ENCODE measurements around the gene RBFOX2.

RBFOX2 gene

DNA sequence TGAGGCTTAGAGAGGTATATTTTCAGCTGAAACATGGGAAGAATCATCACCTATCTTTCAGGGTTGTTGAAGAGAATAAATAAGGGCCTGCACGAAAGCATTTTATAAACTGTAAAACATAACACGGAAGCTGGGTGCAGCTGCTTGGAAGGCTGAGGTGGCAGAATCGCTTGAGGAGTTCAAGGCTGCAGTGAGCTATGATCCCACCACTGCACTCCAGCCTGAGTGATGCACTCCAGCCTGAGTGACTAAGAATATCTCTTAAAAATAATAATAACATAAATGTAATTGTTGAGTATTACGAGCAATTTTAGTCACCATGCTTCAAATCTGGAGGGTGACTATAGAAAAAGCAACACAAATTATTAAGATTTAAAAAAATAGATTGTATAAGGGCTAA lies 16.3 kb downstream of the RBFOX2 start:
- Histone ChIP-seq H3K9ac (ENCODE audit: low read depth in 1 of 2, low read length in 2 of 2) (no peak overlapping the region), H3K27me3 (ENCODE audit: control insufficient read depth in 1 of 2, insufficient read depth in 2 of 2, low read length in 2 of 2) (no peaks in the 10 kb centered on the region), H3K36me3 (ENCODE audit: control insufficient read depth in 1 of 2, insufficient read depth in 2 of 2, low read length in 2 of 2) (no peaks in the 10 kb centered on the region), H3K9me3 (ENCODE audit: control insufficient read depth in 1 of 2, low read length in 2 of 2) (no peaks in the 10 kb centered on the region), H3K27ac (ENCODE audit: low read depth, low read length) (no peak overlapping the region), H3K4me1 (ENCODE audit: control insufficient read depth in 1 of 2, insufficient read depth in 2 of 2, low read length in 2 of 2) (peaks cover 7 to 10% of the 10 kb centered on the region in 2 donors), H3K4me3 (ENCODE audit: low read depth in 1 of 2, low read length in 2 of 2) (no peak overlapping the region)

DNA sequence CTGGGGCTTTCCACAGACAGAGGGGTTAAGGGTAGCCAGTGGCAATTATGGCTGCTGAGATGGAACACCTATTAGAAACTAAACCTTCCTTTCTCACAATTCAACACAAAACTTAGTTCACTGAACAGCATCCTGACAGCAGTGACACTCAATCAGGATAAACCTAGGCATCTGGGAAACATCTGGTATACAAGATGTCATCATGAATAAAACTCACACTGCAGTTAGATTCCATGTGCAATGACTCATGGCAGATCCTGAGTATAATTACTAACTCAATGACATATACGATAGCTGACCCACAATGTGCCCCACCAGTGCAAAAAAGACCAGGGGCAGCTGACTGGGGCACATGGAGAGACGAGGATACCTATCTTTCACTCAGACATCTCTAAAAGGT lies 17.7 kb downstream of the RBFOX2 start:
- no peak overlapping the region for H3K27ac ChIP-seq (ENCODE audit: low read depth, low read length)

DNA sequence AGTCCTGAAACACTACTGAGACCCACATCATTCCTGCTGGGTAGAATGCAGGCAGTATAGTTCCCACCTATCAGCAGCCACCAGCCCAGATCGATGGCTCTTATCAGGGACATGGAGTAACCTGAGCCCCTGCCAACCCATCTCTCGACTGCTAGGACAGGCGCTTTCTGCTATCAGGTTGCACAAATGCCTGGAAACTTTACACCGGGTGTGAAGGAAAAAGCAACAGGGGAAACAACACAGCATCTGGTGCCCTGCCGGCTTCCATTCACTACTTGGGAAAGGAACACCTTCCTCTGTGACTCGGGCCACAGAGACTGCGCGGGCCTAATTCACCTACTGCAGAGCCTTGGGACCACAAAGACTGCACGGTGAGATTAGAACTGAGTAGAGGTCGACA lies 18.5 kb downstream of the RBFOX2 start:
- H3K4me1 ChIP-seq (ENCODE audit: control insufficient read depth in 1 of 2, insufficient read depth in 2 of 2, low read length in 2 of 2), result peaks cover 0 to 4% of the 10 kb centered on the region in 2 donors
- no peaks in the 10 kb centered on the region for H3K36me3 ChIP-seq (ENCODE audit: control insufficient read depth in 1 of 2, insufficient read depth in 2 of 2, low read length in 2 of 2)
- no peaks in the 10 kb centered on the region for H3K27me3 ChIP-seq (ENCODE audit: control insufficient read depth in 1 of 2, insufficient read depth in 2 of 2, low read length in 2 of 2)
- no peaks in the 10 kb centered on the region for H3K9me3 ChIP-seq (ENCODE audit: control insufficient read depth in 1 of 2, low read length in 2 of 2)
- H3K27ac ChIP-seq (ENCODE audit: low read depth, low read length), result no peak overlapping the region
- no peak overlapping the region for H3K4me3 ChIP-seq (ENCODE audit: low read depth in 1 of 2, low read length in 2 of 2)
- no peak overlapping the region for H3K9ac ChIP-seq (ENCODE audit: low read depth in 1 of 2, low read length in 2 of 2)

More for the DNA sequence above, 17.7 kb downstream of the RBFOX2 start:
- peaks cover 5 to 10% of the 10 kb centered on the region in 2 donors for H3K4me1 ChIP-seq (ENCODE audit: control insufficient read depth in 1 of 2, insufficient read depth in 2 of 2, low read length in 2 of 2)
- no peak overlapping the region for H3K4me3 ChIP-seq (ENCODE audit: low read depth in 1 of 2, low read length in 2 of 2)
- no peak overlapping the region for H3K9ac ChIP-seq (ENCODE audit: low read depth in 1 of 2, low read length in 2 of 2)
- H3K27me3 ChIP-seq (ENCODE audit: control insufficient read depth in 1 of 2, insufficient read depth in 2 of 2, low read length in 2 of 2), result no peaks in the 10 kb centered on the region
- H3K9me3 ChIP-seq (ENCODE audit: control insufficient read depth in 1 of 2, low read length in 2 of 2), result no peaks in the 10 kb centered on the region
- H3K36me3 ChIP-seq (ENCODE audit: control insufficient read depth in 1 of 2, insufficient read depth in 2 of 2, low read length in 2 of 2), result no peaks in the 10 kb centered on the region

DNA sequence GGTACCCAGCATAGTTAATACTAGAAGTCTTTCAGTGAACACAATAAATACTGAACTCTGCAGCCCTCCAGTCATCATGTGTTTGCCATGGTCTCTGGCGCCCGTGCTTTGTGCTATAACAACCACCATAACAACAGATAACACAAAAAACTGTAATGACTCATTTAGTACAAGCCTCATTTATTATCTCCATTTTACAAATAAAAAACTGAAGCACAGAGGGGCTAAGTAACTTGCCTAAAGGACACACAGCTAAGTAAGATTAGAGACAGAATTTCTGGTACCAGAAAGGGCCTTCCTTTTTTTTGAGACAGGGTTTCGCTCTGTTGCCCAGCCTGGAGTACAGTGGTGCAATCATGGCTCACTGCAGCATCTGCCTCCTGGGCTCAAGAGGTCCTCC lies 19.5 kb downstream of the RBFOX2 start:
- Histone ChIP-seq H3K4me3 (ENCODE audit: low read depth in 1 of 2, low read length in 2 of 2) (no peak overlapping the region), H3K9ac (ENCODE audit: low read depth in 1 of 2, low read length in 2 of 2) (no peak overlapping the region), H3K36me3 (ENCODE audit: control insufficient read depth in 1 of 2, insufficient read depth in 2 of 2, low read length in 2 of 2) (no peaks in the 10 kb centered on the region), H3K27ac (ENCODE audit: low read depth, low read length) (no peak overlapping the region), H3K9me3 (ENCODE audit: control insufficient read depth in 1 of 2, low read length in 2 of 2) (no peaks in the 10 kb centered on the region), H3K4me1 (ENCODE audit: control insufficient read depth in 1 of 2, insufficient read depth in 2 of 2, low read length in 2 of 2) (peaks cover 0 to 4% of the 10 kb centered on the region in 2 donors), H3K27me3 (ENCODE audit: control insufficient read depth in 1 of 2, insufficient read depth in 2 of 2, low read length in 2 of 2) (no peaks in the 10 kb centered on the region)

DNA sequence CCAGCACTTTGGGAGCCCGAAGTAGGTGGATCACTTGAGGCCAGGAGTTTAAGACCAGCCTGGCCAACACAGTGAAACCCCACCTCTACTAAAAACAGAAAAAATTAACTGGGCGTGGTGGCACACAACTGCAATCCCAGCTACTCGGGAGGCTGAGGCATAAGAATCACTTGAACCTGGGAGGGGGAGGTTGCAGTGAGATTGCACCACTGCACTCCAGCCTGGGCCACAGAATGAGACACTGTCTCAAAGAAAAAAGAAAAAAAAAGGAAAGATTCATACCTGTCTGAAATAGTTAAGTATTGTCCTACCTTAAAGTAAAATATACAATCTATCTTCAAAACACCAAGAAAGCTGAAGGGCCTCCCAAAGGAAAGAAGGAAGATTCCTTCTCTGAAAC lies 20.1 kb downstream of the RBFOX2 start:
- H3K4me1 ChIP-seq (ENCODE audit: control insufficient read depth in 1 of 2, insufficient read depth in 2 of 2, low read length in 2 of 2), result peaks cover 0 to 4% of the 10 kb centered on the region in 2 donors
- H3K9me3 ChIP-seq (ENCODE audit: control insufficient read depth in 1 of 2, low read length in 2 of 2), result no peaks in the 10 kb centered on the region
- H3K36me3 ChIP-seq (ENCODE audit: control insufficient read depth in 1 of 2, insufficient read depth in 2 of 2, low read length in 2 of 2), result no peaks in the 10 kb centered on the region
- H3K9ac ChIP-seq (ENCODE audit: low read depth in 1 of 2, low read length in 2 of 2), result no peak overlapping the region
- no peak overlapping the region for H3K27ac ChIP-seq (ENCODE audit: low read depth, low read length)
- H3K4me3 ChIP-seq (ENCODE audit: low read depth in 1 of 2, low read length in 2 of 2), result no peak overlapping the region
- H3K27me3 ChIP-seq (ENCODE audit: control insufficient read depth in 1 of 2, insufficient read depth in 2 of 2, low read length in 2 of 2), result no peaks in the 10 kb centered on the region

DNA sequence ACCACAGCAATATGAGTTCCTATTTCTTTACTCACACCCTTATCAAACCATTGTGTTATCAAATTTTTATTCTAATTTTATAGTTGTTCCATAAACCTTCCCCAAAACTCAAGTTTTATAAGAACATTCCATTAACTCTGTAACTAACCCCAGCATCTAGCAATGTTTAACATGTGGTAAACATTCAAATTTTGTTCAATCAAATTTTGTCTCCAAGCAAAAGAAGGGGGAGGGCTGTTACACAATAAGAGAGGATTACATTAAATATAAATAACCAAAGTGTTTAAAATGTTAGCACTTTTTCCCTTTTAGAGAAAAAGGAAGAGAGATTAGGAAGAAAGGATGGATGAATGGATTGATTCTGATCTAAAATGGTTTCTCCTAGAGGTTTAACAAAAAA lies 20.5 kb downstream of the RBFOX2 start:
- H3K27ac ChIP-seq (ENCODE audit: low read depth, low read length), result no peak overlapping the region
- H3K27me3 ChIP-seq (ENCODE audit: control insufficient read depth in 1 of 2, insufficient read depth in 2 of 2, low read length in 2 of 2), result no peaks in the 10 kb centered on the region
- no peaks in the 10 kb centered on the region for H3K36me3 ChIP-seq (ENCODE audit: control insufficient read depth in 1 of 2, insufficient read depth in 2 of 2, low read length in 2 of 2)
- no peak overlapping the region for H3K4me3 ChIP-seq (ENCODE audit: low read depth in 1 of 2, low read length in 2 of 2)
- H3K9me3 ChIP-seq (ENCODE audit: control insufficient read depth in 1 of 2, low read length in 2 of 2), result no peaks in the 10 kb centered on the region
- no peak overlapping the region for H3K9ac ChIP-seq (ENCODE audit: low read depth in 1 of 2, low read length in 2 of 2)
- peaks cover 0 to 4% of the 10 kb centered on the region in 2 donors for H3K4me1 ChIP-seq (ENCODE audit: control insufficient read depth in 1 of 2, insufficient read depth in 2 of 2, low read length in 2 of 2)

DNA sequence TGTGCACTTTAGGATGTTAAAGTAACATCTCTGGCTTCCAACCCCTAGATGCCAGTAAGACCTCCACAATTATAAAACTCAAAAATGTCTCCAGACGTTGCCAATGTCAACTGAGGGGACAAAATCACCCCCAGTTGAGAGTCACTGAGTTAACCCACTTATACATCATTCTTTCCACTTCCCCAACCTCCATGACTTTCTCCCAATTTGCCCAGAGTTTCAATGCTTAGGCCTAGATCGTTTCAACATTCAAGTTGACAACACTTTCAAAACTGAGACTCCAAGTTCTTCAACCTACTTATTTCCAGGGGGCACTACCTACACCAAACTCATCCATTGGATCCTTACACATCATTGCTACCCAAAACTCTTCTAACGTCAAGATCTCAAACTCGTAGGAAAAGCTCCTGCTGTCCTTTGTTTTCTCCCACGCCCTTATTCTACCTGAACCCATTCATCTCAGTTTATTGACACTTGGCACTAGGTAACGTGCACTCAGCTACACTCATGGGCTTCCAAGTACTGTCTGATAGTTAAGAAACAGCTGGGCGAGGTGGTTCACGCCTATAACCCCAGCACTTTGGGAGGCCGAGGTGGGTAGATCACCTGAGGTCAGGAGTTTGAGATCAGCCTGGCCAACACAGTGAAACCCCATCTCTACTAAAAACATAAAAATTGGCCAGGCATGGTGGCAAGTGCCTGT lies 24.5 kb downstream of the RBFOX2 start:
- H3K4me3 ChIP-seq (ENCODE audit: low read depth in 1 of 2, low read length in 2 of 2), result no peak overlapping the region
- no peaks in the 10 kb centered on the region for H3K36me3 ChIP-seq (ENCODE audit: control insufficient read depth in 1 of 2, insufficient read depth in 2 of 2, low read length in 2 of 2)
- peaks cover 0 to 4% of the 10 kb centered on the region in 2 donors for H3K4me1 ChIP-seq (ENCODE audit: control insufficient read depth in 1 of 2, insufficient read depth in 2 of 2, low read length in 2 of 2)
- H3K27me3 ChIP-seq (ENCODE audit: control insufficient read depth in 1 of 2, insufficient read depth in 2 of 2, low read length in 2 of 2), result no peaks in the 10 kb centered on the region
- no peak overlapping the region for H3K9ac ChIP-seq (ENCODE audit: low read depth in 1 of 2, low read length in 2 of 2)
- no peaks in the 10 kb centered on the region for H3K9me3 ChIP-seq (ENCODE audit: control insufficient read depth in 1 of 2, low read length in 2 of 2)
- H3K27ac ChIP-seq (ENCODE audit: low read depth, low read length), result no peak overlapping the region

DNA sequence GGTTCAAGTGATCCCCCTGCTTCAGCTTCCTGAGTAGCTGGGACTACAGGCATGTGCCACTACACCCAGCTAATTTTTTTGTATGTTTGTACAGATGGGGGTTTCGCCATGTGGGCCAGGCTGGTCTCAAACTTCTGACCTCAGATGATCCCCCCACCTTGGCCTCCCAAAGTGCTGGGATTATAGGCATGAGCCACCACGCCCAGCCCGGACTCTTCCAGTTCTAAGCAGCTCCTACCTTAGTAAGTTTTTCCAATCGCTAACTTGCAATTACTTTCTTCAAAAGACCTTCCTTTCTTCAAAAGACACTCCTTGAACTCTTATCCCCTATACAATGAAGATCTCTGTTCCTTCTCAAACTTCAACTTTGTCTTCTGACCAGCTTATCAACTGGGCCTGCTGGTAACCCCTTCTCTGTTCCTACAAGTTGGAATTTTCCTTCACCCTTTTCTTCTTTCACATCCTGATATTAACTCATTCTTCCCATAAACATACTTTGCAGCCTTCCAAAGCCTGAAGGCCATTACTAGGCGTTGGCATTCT lies 25.8 kb downstream of the RBFOX2 start:
- Histone ChIP-seq H3K9ac (ENCODE audit: low read depth in 1 of 2, low read length in 2 of 2) (no peak overlapping the region), H3K9me3 (ENCODE audit: control insufficient read depth in 1 of 2, low read length in 2 of 2) (no peaks in the 10 kb centered on the region), H3K4me1 (ENCODE audit: control insufficient read depth in 1 of 2, insufficient read depth in 2 of 2, low read length in 2 of 2) (peaks cover 0 to 4% of the 10 kb centered on the region in 2 donors), H3K4me3 (ENCODE audit: low read depth in 1 of 2, low read length in 2 of 2) (no peak overlapping the region), H3K36me3 (ENCODE audit: control insufficient read depth in 1 of 2, insufficient read depth in 2 of 2, low read length in 2 of 2) (no peaks in the 10 kb centered on the region), H3K27me3 (ENCODE audit: control insufficient read depth in 1 of 2, insufficient read depth in 2 of 2, low read length in 2 of 2) (no peaks in the 10 kb centered on the region), H3K27ac (ENCODE audit: low read depth, low read length) (no peak overlapping the region)

DNA sequence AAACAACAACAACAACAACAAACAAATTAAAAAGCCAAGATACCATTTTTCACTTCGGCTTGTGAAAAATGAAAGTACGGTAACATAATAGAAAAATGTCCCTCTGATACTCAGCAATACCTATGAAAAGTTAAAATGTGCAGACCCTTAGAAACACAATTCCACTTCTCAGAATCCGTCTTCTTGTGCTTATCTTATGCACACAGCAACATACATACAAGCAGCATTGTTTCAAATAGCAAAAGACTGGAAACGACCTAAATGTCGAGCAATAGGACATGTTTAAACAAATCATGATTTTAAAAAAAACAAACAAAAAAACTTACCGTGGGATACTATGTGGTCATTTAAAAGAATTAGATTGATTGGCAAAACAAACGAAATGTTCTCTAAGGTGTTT lies 26.5 kb downstream of the RBFOX2 start:
- H3K27ac ChIP-seq (ENCODE audit: low read depth, low read length), result no peak overlapping the region
- no peak overlapping the region for H3K9ac ChIP-seq (ENCODE audit: low read depth in 1 of 2, low read length in 2 of 2)
- H3K4me3 ChIP-seq (ENCODE audit: low read depth in 1 of 2, low read length in 2 of 2), result no peak overlapping the region
- no peaks in the 10 kb centered on the region for H3K27me3 ChIP-seq (ENCODE audit: control insufficient read depth in 1 of 2, insufficient read depth in 2 of 2, low read length in 2 of 2)
- no peaks in the 10 kb centered on the region for H3K9me3 ChIP-seq (ENCODE audit: control insufficient read depth in 1 of 2, low read length in 2 of 2)
- H3K36me3 ChIP-seq (ENCODE audit: control insufficient read depth in 1 of 2, insufficient read depth in 2 of 2, low read length in 2 of 2), result no peaks in the 10 kb centered on the region
- peaks cover 0 to 4% of the 10 kb centered on the region in 2 donors for H3K4me1 ChIP-seq (ENCODE audit: control insufficient read depth in 1 of 2, insufficient read depth in 2 of 2, low read length in 2 of 2)

DNA sequence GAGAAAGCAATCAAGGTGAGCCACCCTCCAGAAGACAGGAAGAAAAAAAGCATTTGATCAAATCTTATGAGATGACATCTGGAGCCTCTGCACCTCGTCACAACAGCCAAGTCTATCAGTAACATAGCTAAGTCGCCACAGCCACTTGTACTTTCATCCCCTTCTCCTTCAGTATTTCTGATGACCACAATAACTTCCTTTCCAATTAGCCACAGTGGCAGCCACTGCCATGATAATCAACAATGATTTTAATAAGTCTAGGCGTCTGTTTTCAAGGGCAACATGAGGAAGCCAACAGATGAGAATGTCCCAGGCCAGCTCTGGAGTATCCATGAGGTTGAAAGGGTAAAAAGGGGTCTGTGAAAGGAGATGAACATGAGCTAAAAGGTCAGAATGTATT lies 29.9 kb downstream of the RBFOX2 start:
- H3K9me3 ChIP-seq (ENCODE audit: control insufficient read depth in 1 of 2, low read length in 2 of 2), result no peaks in the 10 kb centered on the region
- H3K4me1 ChIP-seq (ENCODE audit: control insufficient read depth in 1 of 2, insufficient read depth in 2 of 2, low read length in 2 of 2), result no peaks in the 10 kb centered on the region
- no peak overlapping the region for H3K9ac ChIP-seq (ENCODE audit: low read depth in 1 of 2, low read length in 2 of 2)
- no peak overlapping the region for H3K4me3 ChIP-seq (ENCODE audit: low read depth in 1 of 2, low read length in 2 of 2)
- H3K36me3 ChIP-seq (ENCODE audit: control insufficient read depth in 1 of 2, insufficient read depth in 2 of 2, low read length in 2 of 2), result no peaks in the 10 kb centered on the region
- no peak overlapping the region for H3K27ac ChIP-seq (ENCODE audit: low read depth, low read length)
- H3K27me3 ChIP-seq (ENCODE audit: control insufficient read depth in 1 of 2, insufficient read depth in 2 of 2, low read length in 2 of 2), result no peaks in the 10 kb centered on the region

Measured in duodenal mucosa (tissue), 2 donors.